HEK293T (cell line): ENCODE data around the gene FABP6.

Experiments used
- ARNT ChIP-seq: fragments of 450-650 bp; IDR thresholded peaks from 2 replicates; pipeline ENCODE4 v1.6.1; 2017; ENCODE audit warnings: mild to moderate bottlenecking
- CTBP1 ChIP-seq: fragments of 450-650 bp; IDR thresholded peaks from 2 replicates; pipeline ENCODE4 v1.6.1; 2016; ENCODE audit warnings: borderline replicate concordance
- ELF4 ChIP-seq: fragments of 450-650 bp; IDR thresholded peaks from 2 replicates; pipeline ENCODE4 v1.6.1; 2017; ENCODE audit warnings: antibody characterized with exemption
- FOXA1 ChIP-seq: fragments of 450-650 bp; IDR thresholded peaks from 2 replicates; pipeline ENCODE4 v1.6.1; 2016; ENCODE audit warnings: mild to moderate bottlenecking
- HDGF ChIP-seq: fragments of 450-650 bp; IDR thresholded peaks from 2 replicates; pipeline ENCODE4 v1.6.1; 2017; ENCODE audit warnings: antibody characterized with exemption, borderline replicate concordance
- LEF1 ChIP-seq: fragments of 450-650 bp; IDR thresholded peaks from 2 replicates; pipeline ENCODE4 v1.6.1; 2017; ENCODE audit warnings: mild to moderate bottlenecking, borderline replicate concordance
- NFRKB ChIP-seq: fragments of 450-650 bp; IDR thresholded peaks from 2 replicates; pipeline ENCODE4 v1.6.1; 2016; ENCODE audit warnings: mild to moderate bottlenecking, moderate library complexity
- SUZ12 ChIP-seq: fragments of 450-650 bp; IDR thresholded peaks from 2 replicates; pipeline ENCODE4 v1.6.1; 2016; ENCODE audit warnings: mild to moderate bottlenecking
- ZNF384 ChIP-seq: fragments of 450-650 bp; IDR thresholded peaks from 2 replicates; pipeline ENCODE4 v1.6.1; 2016

DNA sequence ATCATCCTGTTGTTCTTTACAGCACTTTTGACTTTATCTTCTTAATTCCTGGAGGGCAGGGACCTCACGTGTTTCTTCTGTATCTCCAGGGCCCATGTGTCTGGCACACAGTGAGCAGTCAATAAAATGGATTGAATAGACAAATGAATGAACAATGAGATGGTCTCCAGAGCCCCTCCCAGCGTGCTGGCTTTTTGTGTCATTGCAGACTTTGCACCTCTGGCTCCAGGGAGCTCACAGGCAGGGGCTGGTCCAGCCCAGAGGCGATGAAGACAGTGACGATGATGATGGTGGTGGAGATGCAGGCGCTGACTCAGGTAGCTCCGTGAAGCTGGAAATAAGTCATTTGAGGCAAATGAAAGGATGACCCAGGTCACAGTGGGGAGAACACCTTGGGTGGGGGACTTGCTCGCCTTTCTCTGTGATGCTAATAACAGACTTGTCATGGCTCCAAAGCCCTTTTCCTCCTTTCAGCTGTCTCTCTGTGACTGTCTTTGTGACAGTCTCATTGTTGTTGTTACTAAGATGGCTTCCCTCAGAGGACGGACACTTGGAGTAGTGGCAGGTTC lies 30.4 kb upstream of the FABP6 start:
- TF ChIP-seq NFRKB: no peak
- TF ChIP-seq SUZ12: no peak
- TF ChIP-seq ELF4: no peak
- no peak for TF ChIP-seq ARNT
- TF ChIP-seq HDGF: no peak
- no peak for TF ChIP-seq FOXA1
- TF ChIP-seq CTBP1: no peak
- no peak for TF ChIP-seq ZNF384
- TF ChIP-seq LEF1: no peak
